HEK293T (cell line): ENCODE results near the gene TJP3.

ENCODE experiments used
- CTCF ChIA-PET: fragments of 350-600 bp; formaldehyde crosslinking; extraction: SDS; loops from one replicate; lab custom pipeline; 2021; ENCODE audit warnings: antibody characterized with exemption, inconsistent platforms; lab: Yijun Ruan, JAX
- POLR2A ChIA-PET: fragments of 350-600 bp; formaldehyde crosslinking; extraction: SDS; loops from one replicate; lab custom pipeline; 2020; ENCODE audit warnings: antibody characterized with exemption, inconsistent platforms; lab: Yijun Ruan, JAX
- DNase-seq: peaks from one replicate; pipeline ENCODE4 v3.0.0; 2012; ENCODE audit warnings: mixed read lengths; ENCODE audit errors: extremely low spot score
- ARNT ChIP-seq: fragments of 450-650 bp; IDR thresholded peaks from 2 replicates; pipeline ENCODE4 v1.6.1; 2017; ENCODE audit warnings: mild to moderate bottlenecking
- BHLHE40 ChIP-seq: fragments of 450-650 bp; IDR thresholded peaks from 2 replicates; pipeline ENCODE4 v1.6.1; 2016; ENCODE audit warnings: mild to moderate bottlenecking, moderate library complexity, borderline replicate concordance
- CTBP1 ChIP-seq: fragments of 450-650 bp; IDR thresholded peaks from 2 replicates; pipeline ENCODE4 v1.6.1; 2016; ENCODE audit warnings: borderline replicate concordance
- ELF4 ChIP-seq: fragments of 450-650 bp; IDR thresholded peaks from 2 replicates; pipeline ENCODE4 v1.6.1; 2017; ENCODE audit warnings: antibody characterized with exemption
- FOXA1 ChIP-seq: fragments of 450-650 bp; IDR thresholded peaks from 2 replicates; pipeline ENCODE4 v1.6.1; 2016; ENCODE audit warnings: mild to moderate bottlenecking
- FOXK2 ChIP-seq: fragments of 450-650 bp; IDR thresholded peaks from 2 replicates; pipeline ENCODE4 v1.6.1; 2016; ENCODE audit warnings: mild to moderate bottlenecking
- FOXM1 ChIP-seq: fragments of 450-650 bp; IDR thresholded peaks from 2 replicates; pipeline ENCODE4 v1.6.1; 2017; ENCODE audit warnings: mild to moderate bottlenecking, borderline replicate concordance
- HDGF ChIP-seq: fragments of 450-650 bp; IDR thresholded peaks from 2 replicates; pipeline ENCODE4 v1.6.1; 2017; ENCODE audit warnings: antibody characterized with exemption, borderline replicate concordance
- L3MBTL2 ChIP-seq: fragments of 450-650 bp; conservative IDR thresholded peaks from 2 replicates; pipeline ENCODE4 v1.6.1; 2016; ENCODE audit warnings: mild to moderate bottlenecking
- LEF1 ChIP-seq: fragments of 450-650 bp; IDR thresholded peaks from 2 replicates; pipeline ENCODE4 v1.6.1; 2017; ENCODE audit warnings: mild to moderate bottlenecking, borderline replicate concordance
- NFRKB ChIP-seq: fragments of 450-650 bp; IDR thresholded peaks from 2 replicates; pipeline ENCODE4 v1.6.1; 2016; ENCODE audit warnings: mild to moderate bottlenecking, moderate library complexity
- SP1 ChIP-seq: fragments of 450-650 bp; IDR thresholded peaks from 2 replicates; pipeline ENCODE4 v1.6.1; 2017
- SUZ12 ChIP-seq: fragments of 450-650 bp; IDR thresholded peaks from 2 replicates; pipeline ENCODE4 v1.6.1; 2016; ENCODE audit warnings: mild to moderate bottlenecking
- TARDBP ChIP-seq: fragments of 450-650 bp; IDR thresholded peaks from 2 replicates; pipeline ENCODE4 v1.6.1; 2016
- ZNF384 ChIP-seq: fragments of 450-650 bp; IDR thresholded peaks from 2 replicates; pipeline ENCODE4 v1.6.1; 2016
- TF ChIP-seq, protein P1 (sequence below): fragments of 450-650 bp; IDR thresholded peaks from 2 replicates; pipeline ENCODE4 v1.6.1; 2016

TJP3 gene

DNA sequence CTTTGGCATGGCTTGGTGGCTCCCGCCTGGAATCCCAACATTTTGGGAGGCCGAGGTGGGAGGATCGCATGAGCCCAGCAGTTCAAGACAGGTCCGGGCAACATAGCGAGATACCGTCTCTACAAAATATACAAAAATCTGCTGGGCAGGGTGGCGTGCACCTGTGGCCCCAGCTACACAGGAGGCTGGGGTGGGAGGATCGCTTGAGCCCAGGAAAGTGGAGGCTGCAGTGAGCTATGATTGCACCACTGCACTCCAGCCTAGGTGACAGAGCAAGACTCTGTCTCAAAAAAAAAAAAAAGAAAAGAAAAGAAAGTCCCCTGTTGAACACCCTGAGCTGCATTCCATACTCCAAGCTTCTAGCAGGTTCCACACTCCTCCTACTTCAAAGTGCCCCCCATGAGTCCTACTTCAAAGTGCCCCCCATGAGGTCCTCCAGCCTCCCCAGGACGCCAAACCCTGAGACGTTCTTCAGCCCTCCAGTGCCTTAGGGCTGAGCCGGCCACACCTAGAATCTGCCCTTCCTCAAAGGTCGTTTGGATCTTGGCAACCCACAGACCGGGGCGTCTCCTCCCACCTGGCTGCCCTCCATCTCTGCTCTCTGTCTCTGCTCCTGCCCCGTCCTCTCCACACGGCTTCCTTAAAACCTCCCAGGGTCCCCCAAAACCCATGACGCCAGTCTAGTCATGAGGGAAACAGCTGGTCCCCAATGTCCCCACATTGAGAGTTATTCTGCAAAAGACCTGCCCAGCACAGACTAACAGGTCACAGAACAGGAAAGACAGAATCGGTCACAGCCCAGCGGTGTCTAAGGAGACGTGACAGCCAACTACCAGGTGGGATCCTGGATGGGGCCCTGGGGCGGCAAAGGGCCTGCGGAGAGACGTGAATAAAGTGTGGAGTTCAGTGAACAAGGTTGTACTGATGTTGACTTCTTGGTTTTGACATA is 4.8 kb downstream of the TJP3 start:
- CTCF ChIA-PET, result no interaction called here
- DNase-seq, result no peak
- TF ChIP-seq ARNT (no peak), L3MBTL2 (no peak), NFRKB (no peak), SUZ12 (no peak), ZNF384 (no peak), SP1 (no peak), FOXK2 (no peak), LEF1 (no peak), BHLHE40 (no peak), HDGF (no peak), CTBP1 (no peak), TARDBP (no peak), FOXM1 (no peak), FOXA1 (no peak)
- TF ChIP-seq, protein P1, sequence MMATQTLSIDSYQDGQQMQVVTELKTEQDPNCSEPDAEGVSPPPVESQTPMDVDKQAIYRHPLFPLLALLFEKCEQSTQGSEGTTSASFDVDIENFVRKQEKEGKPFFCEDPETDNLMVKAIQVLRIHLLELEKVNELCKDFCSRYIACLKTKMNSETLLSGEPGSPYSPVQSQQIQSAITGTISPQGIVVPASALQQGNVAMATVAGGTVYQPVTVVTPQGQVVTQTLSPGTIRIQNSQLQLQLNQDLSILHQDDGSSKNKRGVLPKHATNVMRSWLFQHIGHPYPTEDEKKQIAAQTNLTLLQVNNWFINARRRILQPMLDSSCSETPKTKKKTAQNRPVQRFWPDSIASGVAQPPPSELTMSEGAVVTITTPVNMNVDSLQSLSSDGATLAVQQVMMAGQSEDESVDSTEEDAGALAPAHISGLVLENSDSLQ, result no peak
- POLR2A ChIA-PET, result no interaction called here

DNA sequence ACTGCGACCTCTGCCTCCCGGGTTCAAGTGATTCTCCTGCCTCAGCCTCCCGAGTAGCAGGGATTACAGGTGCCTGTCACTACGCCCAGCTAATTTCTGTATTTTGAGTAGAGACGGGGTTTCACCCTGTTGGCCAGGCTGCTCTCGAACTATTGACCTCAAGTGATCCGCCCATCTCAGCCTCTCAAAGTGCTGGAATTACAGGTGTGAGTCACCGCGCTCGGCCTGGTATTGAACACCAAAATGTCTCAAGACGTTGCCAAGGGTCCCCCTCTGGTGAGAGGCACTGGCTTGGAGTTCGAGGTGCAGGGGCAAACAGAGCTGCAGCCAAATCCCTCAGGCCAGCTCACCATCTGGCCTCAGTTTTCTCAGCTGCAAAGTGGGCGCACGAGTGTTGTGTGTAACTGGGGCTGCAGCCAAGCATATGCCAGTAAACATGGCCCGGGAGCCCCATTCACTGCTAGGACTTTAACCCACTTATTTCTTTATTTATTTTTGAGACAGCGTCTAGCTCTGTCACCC is 8.0 kb downstream of the TJP3 start:
- no peak for DNase-seq
- TF ChIP-seq FOXM1 (no peak), NFRKB (no peak), FOXA1 (no peak), SP1 (no peak), ELF4 (no peak), CTBP1 (no peak), TARDBP (no peak), LEF1 (no peak), SUZ12 (no peak), ZNF384 (no peak), L3MBTL2 (no peak), BHLHE40 (no peak), FOXK2 (no peak)
- TF ChIP-seq, protein P1, result no peak

DNA sequence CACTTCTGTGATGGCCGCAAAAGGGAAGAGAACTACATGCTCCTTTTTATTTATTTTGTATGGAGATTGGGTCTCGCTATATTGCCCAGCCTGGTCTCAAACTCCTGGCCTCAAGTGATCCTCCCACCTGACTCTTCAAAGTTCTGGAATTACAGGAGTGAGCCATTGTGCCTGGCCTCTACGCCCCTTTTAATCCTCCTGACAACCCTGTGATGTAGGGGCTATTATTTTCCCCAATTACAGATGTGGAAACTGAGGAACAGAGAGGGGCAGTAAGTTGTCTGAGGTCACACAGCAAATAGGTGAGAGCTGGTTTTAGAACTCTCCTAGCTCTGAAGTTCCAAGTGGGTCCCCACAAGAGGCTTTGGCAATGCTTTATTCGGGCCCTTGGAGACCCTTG is 11.7 kb downstream of the TJP3 start:
- ChIA-PET POLR2A (no interaction called here), CTCF (interaction anchor here (0.9 kb wide), 1 partner anchor 27 kb away, joined by 3 read pairs; no protein-coding TSS in a partner anchor)
- DNase-seq, result no peak
- TF ChIP-seq LEF1 (no peak), NFRKB (no peak), FOXA1 (no peak)

More for the DNA sequence above, 8.0 kb downstream of the TJP3 start:
- ChIA-PET CTCF (no interaction called here), POLR2A (interaction anchor here (1.5 kb wide), 1 partner anchor 47 kb away, joined by 3 read pairs; the partner anchor contains the start of gene MRPL54)

DNA sequence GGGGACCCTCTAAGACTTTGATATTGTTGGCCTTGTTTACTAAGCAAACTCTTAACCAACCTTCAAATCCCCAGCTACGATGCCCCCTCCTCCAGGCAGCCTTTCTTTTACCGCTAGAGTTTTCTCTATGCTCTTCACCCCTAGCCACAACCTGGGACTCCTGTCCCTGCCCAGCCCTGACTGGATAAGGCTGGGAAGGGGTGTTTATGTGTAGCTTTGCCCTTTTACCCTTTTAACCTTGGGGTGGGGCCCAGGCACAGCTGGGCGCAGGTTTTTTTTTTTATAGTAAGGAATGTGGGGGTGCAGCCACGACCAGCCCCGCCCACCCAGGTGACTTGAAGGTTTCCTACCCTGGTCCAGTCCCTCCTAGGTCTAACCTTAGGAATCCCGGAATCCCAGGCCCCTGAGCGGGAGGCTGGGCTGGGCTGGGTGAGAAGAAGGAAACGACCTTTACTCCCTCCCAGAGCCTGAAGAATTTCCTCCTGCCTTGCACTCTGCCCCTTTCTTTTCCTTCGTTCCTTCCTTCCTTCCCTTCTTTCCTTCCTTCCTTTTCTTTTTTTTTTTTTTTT is 12.2 kb downstream of the TJP3 start:
- POLR2A ChIA-PET, result no interaction called here
- CTCF ChIA-PET, result interaction anchor here (0.9 kb wide), 1 partner anchor 28 kb away, joined by 3 read pairs; no protein-coding TSS in a partner anchor
- TF ChIP-seq TARDBP, result no peak
- no peak for TF ChIP-seq FOXK2
- TF ChIP-seq, protein P1, result no peak
- TF ChIP-seq FOXA1, result no peak
- TF ChIP-seq LEF1, result no peak
- TF ChIP-seq ELF4, result no peak
- TF ChIP-seq ZNF384, result no peak
- no peak for TF ChIP-seq L3MBTL2
- no peak for TF ChIP-seq ARNT
- TF ChIP-seq NFRKB, result no peak
- no peak for TF ChIP-seq SUZ12
- DNase-seq, result no peak

DNA sequence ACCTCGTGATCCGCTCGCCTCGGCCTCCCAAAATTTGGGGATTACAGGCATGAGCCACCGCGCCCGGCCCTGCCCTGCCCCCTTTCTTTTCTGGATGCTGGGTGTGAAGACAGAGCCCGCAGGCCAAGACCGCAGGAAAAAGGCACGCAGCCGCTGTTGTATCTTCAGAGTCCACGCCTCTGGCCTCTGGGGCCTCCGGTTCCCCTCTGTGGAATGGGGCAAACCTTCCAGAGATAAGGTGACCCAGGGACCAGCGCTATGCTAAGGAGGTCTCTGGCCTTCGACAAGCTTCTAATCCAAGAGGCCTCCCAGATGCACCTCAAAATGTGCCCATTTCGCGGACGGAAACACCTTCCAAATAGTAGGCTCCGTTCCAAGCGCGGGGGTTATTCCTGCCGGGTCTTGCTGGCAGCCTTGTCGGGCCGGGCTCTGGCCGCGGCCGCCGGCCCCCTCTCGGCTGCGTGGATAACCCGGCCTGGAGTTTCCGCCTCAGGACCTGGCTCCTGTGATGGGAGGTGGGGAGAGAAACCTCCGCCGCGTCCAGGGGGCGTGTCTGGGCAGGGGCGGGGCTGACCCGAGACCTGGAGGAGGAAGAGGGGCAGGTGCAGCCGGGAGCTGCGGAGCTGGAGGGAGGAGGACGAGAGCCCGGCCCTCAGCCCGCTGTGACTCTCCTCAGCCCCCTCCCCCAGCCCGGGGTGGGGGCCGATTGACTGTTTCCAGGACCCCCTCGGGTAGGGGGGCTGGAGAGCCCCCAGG is 13.1 kb downstream of the TJP3 start:
- DNase-seq, result peak; percentile 94
- POLR2A ChIA-PET, result interaction anchor here (1.9 kb wide), 1 partner anchor 41 kb away, joined by 10 read pairs; the partner anchor contains the start of genes APBA3 and MRPL54
- TF ChIP-seq ARNT, result peak; percentile 57; the same call in 1 of the 2 replicates
- no peak for TF ChIP-seq NFRKB
- no peak for TF ChIP-seq L3MBTL2
- TF ChIP-seq, protein P1, result no peak
- peak; percentile 99 for TF ChIP-seq FOXM1
- CTCF ChIA-PET, result no interaction called here
